H9 (cell line): ENCODE data around the gene BMP7. TPM values are rescaled to one million over a fixed set of nuclear protein-coding genes. Genes with fewer than 3 reads are reported as not detected.

ENCODE experiments used
- DNase-seq: peaks from one replicate; pipeline ENCODE4 v3.0.0-alpha.2; 2017
- H2AFZ ChIP-seq: one replicate; pipeline ENCODE4 v1.6.1; 2013; ENCODE audit warnings: mild to moderate bottlenecking, low read length, control low read depth, moderate library complexity
- H2AK5ac ChIP-seq: 2 replicates; pipeline ENCODE4 v1.6.1; 2013; ENCODE audit warnings: low read length, control low read depth, mixed read lengths; ENCODE audit not compliant: insufficient read length
- H2BK120ac ChIP-seq: one replicate; pipeline ENCODE4 v1.6.1; 2013; ENCODE audit warnings: low read depth, mild to moderate bottlenecking, low read length, control low read depth, inconsistent platforms; ENCODE audit not compliant: poor library complexity, severe bottlenecking
- H2BK12ac ChIP-seq: 2 replicates; pipeline ENCODE4 v1.6.1; 2013; ENCODE audit warnings: low read length, control low read depth, mixed read lengths, low read depth; ENCODE audit not compliant: insufficient read length
- H2BK15ac ChIP-seq: 2 replicates; pipeline ENCODE4 v1.6.1; 2013; ENCODE audit warnings: low read depth, low read length, control low read depth
- H2BK20ac ChIP-seq: one replicate; pipeline ENCODE4 v1.6.1; 2013; ENCODE audit warnings: low read depth, mild to moderate bottlenecking, low read length, control low read depth, inconsistent platforms; ENCODE audit not compliant: poor library complexity, severe bottlenecking
- H2BK5ac ChIP-seq: 2 replicates; pipeline ENCODE4 v1.6.1; 2013; ENCODE audit warnings: low read length, control low read depth, mixed read lengths; ENCODE audit not compliant: insufficient read length
- H3K14ac ChIP-seq: 2 replicates; pipeline ENCODE4 v1.6.1; 2013; ENCODE audit warnings: low read length, control low read depth; ENCODE audit not compliant: insufficient read depth
- H3K18ac ChIP-seq: 2 replicates; pipeline ENCODE4 v1.6.1; 2013; ENCODE audit warnings: low read depth, mild to moderate bottlenecking, mixed read lengths, low read length, control low read depth; ENCODE audit not compliant: insufficient read length
- H3K23ac ChIP-seq: 2 replicates; pipeline ENCODE4 v1.6.1; 2013; ENCODE audit warnings: low read length, control low read depth, mixed read lengths, low read depth; ENCODE audit not compliant: insufficient read length
- H3K23me2 ChIP-seq: 2 replicates; pipeline ENCODE4 v1.6.1; 2013; ENCODE audit warnings: low read depth, mild to moderate bottlenecking, mixed read lengths, low read length, control low read depth; ENCODE audit not compliant: insufficient read length, poor library complexity, severe bottlenecking
- H3K27ac ChIP-seq: 2 replicates; pipeline ENCODE4 v1.5.1; 2013; ENCODE audit warnings: low read length, control low read depth, mixed read lengths, low read depth; ENCODE audit not compliant: insufficient read length
- H3K27me3 ChIP-seq: 2 replicates; pipeline ENCODE4 v1.6.1; 2013; ENCODE audit warnings: low read length, control low read depth, inconsistent platforms; ENCODE audit not compliant: insufficient read depth
- H3K4ac ChIP-seq: 2 replicates; pipeline ENCODE4 v1.6.1; 2013; ENCODE audit warnings: low read depth, mild to moderate bottlenecking, control low read depth, inconsistent platforms, low read length, moderate library complexity
- H3K4me1 ChIP-seq: 2 replicates; pipeline ENCODE4 v1.6.1; 2013; ENCODE audit warnings: low read length, control low read depth, inconsistent platforms; ENCODE audit not compliant: insufficient read depth
- H3K4me2 ChIP-seq: 2 replicates; pipeline ENCODE4 v1.6.1; 2013; ENCODE audit warnings: low read length, control low read depth, mixed read lengths; ENCODE audit not compliant: insufficient read length, insufficient read depth
- H3K56ac ChIP-seq: 2 replicates; pipeline ENCODE4 v1.6.1; 2013; ENCODE audit warnings: low read depth, mild to moderate bottlenecking, mixed read lengths, low read length, control low read depth; ENCODE audit not compliant: insufficient read length
- H3K79me1 ChIP-seq: 2 replicates; pipeline ENCODE4 v1.6.1; 2013; ENCODE audit warnings: low read depth, mild to moderate bottlenecking, moderate library complexity, low read length, control low read depth, inconsistent platforms; ENCODE audit not compliant: insufficient read depth, poor library complexity, severe bottlenecking
- H3K79me2 ChIP-seq: 2 replicates; pipeline ENCODE4 v1.6.1; 2013; ENCODE audit warnings: low read length, control low read depth, inconsistent platforms; ENCODE audit not compliant: insufficient read depth
- H3K9ac ChIP-seq: 2 replicates; pipeline ENCODE4 v1.6.1; 2013; ENCODE audit warnings: low read length, control low read depth, mixed read lengths; ENCODE audit not compliant: insufficient read length; ENCODE audit errors: extremely low read depth
- H3K9me3 ChIP-seq: one replicate; pipeline ENCODE4 v1.6.1; 2013; ENCODE audit warnings: low read depth, low read length, inconsistent platforms; ENCODE audit not compliant: control insufficient read depth
- H3T11ph ChIP-seq: one replicate; pipeline ENCODE4 v1.6.1; 2013; ENCODE audit warnings: mild to moderate bottlenecking, low read length, control low read depth, inconsistent platforms
- H4K20me1 ChIP-seq: one replicate; pipeline ENCODE4 v1.6.1; 2013; ENCODE audit not compliant: control insufficient read depth, insufficient read length, insufficient read depth
- H4K5ac ChIP-seq: 2 replicates; pipeline ENCODE4 v1.6.1; 2013; ENCODE audit warnings: low read depth, mild to moderate bottlenecking, mixed read lengths, low read length, control low read depth; ENCODE audit not compliant: insufficient read length
- H4K8ac ChIP-seq: replicated peaks from 2 replicates; pipeline ENCODE4 v1.6.1; 2013; ENCODE audit warnings: low read length, control low read depth, mixed read lengths, low read depth; ENCODE audit not compliant: insufficient read length
- H4K91ac ChIP-seq: 2 replicates; pipeline ENCODE4 v1.6.1; 2013; ENCODE audit warnings: low read depth, mild to moderate bottlenecking, moderate library complexity, mixed read lengths, low read length, control low read depth; ENCODE audit not compliant: insufficient read length
- H3K27ac Mint-ChIP-seq, 3 experiments: 2 replicates in 2 of 3; 3 replicates in 1 of 3; pipeline ENCODE4 v1.8.0; 2020 to 2021; ENCODE audit warnings: mixed read lengths in 3 of 3, mild to moderate bottlenecking in 1 of 3, moderate library complexity in 1 of 3
- H3K27me3 Mint-ChIP-seq: 2 replicates; pipeline ENCODE4 v1.8.0; 2021; ENCODE audit warnings: low read depth, mild to moderate bottlenecking, moderate library complexity, mixed read lengths
- H3K36me3 Mint-ChIP-seq, 3 experiments: 2 replicates in 2 of 3; 3 replicates in 1 of 3; pipeline ENCODE4 v1.8.0; 2020 to 2021; ENCODE audit warnings: low read depth in 3 of 3, mixed read lengths in 3 of 3; ENCODE audit not compliant: insufficient read depth in 1 of 3
- H3K4me1 Mint-ChIP-seq, 2 experiments: 2 replicates each; pipeline ENCODE4 v1.8.0; 2020; ENCODE audit warnings: mixed read lengths in 2 of 2
- H3K4me3 Mint-ChIP-seq, 2 experiments: 2 replicates in 1 of 2; 3 replicates in 1 of 2; pipeline ENCODE4 v1.8.0; 2020 to 2021; ENCODE audit warnings: mild to moderate bottlenecking in 2 of 2, mixed read lengths in 2 of 2, moderate library complexity in 1 of 2
- H3K9me3 Mint-ChIP-seq, 2 experiments: 2 replicates in 1 of 2; 3 replicates in 1 of 2; pipeline ENCODE4 v1.8.0; 2020; ENCODE audit warnings: mild to moderate bottlenecking in 2 of 2, mixed read lengths in 2 of 2, moderate library complexity in 1 of 2
- WGBS: extraction: QIAGEN DNeasy Blood & Tissue Kit; methylation state at CpG from one replicate; pipeline ENCODE4 v1.1.7; 2013; ENCODE audit warnings: missing lambda C conversion rate, low lambda C conversion rate, mixed read lengths; ENCODE audit not compliant: insufficient read length; ENCODE audit errors: extremely low coverage; 5-methylcytosine and 5-hydroxymethylcytosine counted together
- total RNA-seq: library from RNA; stranded (reverse); gene quantifications from 2 replicates; pipeline ENCODE4 v1.2.1, GENCODE V29; 2021
- TF ChIP-seq, protein P1 (sequence below): fragments of 200-600 bp; sonication (generic); conservative IDR thresholded peaks from 3 replicates; pipeline ENCODE4 v1.8.0; 2021; ENCODE audit warnings: antibody characterized with exemption, mild to moderate bottlenecking

The BMP7 gene
- total RNA-seq, 1 experiment from 2014 or later: 17.7 TPM

DNA sequence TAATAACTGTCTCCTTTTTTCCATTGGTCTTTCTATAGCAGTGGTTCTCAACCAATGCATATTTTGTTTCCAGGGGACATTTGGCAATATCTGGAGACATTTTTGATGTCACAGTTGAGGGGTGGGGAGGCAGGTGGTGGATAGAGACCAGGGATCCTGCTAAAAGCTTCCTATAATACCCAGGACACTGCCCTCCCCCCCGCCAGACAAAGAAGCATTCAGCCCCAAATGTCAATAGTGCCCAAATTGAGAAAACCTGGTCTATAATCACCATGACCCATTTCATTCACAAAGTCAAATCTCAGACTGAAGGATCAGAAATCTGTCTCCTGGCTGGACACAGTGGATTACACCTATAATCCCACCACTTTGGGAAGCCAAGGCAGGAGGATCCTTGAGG lies 128.8 kb downstream of the BMP7 start:
- H3K4me3 Mint-ChIP-seq: no peak overlapping the region
- no peak overlapping the region for H2BK12ac ChIP-seq
- H3K9ac ChIP-seq: no peak overlapping the region
- no peak overlapping the region for H3K27ac Mint-ChIP-seq
- no peak overlapping the region for H2BK5ac ChIP-seq
- H3K27ac ChIP-seq: no peak overlapping the region
- no peak overlapping the region for H2BK20ac ChIP-seq
- no peak overlapping the region for H3K14ac ChIP-seq
- no peak overlapping the region for H3T11ph ChIP-seq
- H4K91ac ChIP-seq: no peak overlapping the region
- no peak overlapping the region for H4K8ac ChIP-seq
- no peaks in the 10 kb centered on the region for H3K4me1 ChIP-seq
- H3K9me3 Mint-ChIP-seq: no peaks in the 10 kb centered on the region; a peak in 1 of 5 replicates
- TF ChIP-seq, protein P1, sequence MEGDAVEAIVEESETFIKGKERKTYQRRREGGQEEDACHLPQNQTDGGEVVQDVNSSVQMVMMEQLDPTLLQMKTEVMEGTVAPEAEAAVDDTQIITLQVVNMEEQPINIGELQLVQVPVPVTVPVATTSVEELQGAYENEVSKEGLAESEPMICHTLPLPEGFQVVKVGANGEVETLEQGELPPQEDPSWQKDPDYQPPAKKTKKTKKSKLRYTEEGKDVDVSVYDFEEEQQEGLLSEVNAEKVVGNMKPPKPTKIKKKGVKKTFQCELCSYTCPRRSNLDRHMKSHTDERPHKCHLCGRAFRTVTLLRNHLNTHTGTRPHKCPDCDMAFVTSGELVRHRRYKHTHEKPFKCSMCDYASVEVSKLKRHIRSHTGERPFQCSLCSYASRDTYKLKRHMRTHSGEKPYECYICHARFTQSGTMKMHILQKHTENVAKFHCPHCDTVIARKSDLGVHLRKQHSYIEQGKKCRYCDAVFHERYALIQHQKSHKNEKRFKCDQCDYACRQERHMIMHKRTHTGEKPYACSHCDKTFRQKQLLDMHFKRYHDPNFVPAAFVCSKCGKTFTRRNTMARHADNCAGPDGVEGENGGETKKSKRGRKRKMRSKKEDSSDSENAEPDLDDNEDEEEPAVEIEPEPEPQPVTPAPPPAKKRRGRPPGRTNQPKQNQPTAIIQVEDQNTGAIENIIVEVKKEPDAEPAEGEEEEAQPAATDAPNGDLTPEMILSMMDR: no peak
- no peak overlapping the region for H2BK120ac ChIP-seq
- H3K23me2 ChIP-seq: no peaks in the 10 kb centered on the region
- no peak overlapping the region for H3K18ac ChIP-seq
- WGBS: no CpG with 5 or more reads among the region's 1 CpG
- no peaks in the 10 kb centered on the region for H4K20me1 ChIP-seq
- no peak overlapping the region for H3K4ac ChIP-seq
- no peak overlapping the region for H2BK15ac ChIP-seq
- DNase-seq: no peak
- H3K56ac ChIP-seq: no peak overlapping the region
- H3K79me1 ChIP-seq: no peaks in the 10 kb centered on the region
- no peak overlapping the region for H3K23ac ChIP-seq
- no peaks in the 10 kb centered on the region for H3K79me2 ChIP-seq
- no peaks in the 10 kb centered on the region for H3K9me3 ChIP-seq
- H3K36me3 Mint-ChIP-seq: no peaks in the 10 kb centered on the region
- peaks cover 9% of the 10 kb centered on the region for H3K27me3 Mint-ChIP-seq
- no peak overlapping the region for H3K4me2 ChIP-seq
- no peak overlapping the region for H2AFZ ChIP-seq
- H2AK5ac ChIP-seq: no peak overlapping the region
- H3K27me3 ChIP-seq: no peaks in the 10 kb centered on the region
- H3K4me1 Mint-ChIP-seq: peaks cover 0 to 4% of the 10 kb centered on the region in 2 experiments; a peak in 1 of 4 replicates
- no peak overlapping the region for H4K5ac ChIP-seq
